Astrocyte of the spinal cord (primary cell): ENCODE data around the gene TLL2.

ENCODE experiments used
- DNase-seq: peaks from one replicate; pipeline ENCODE4 v3.0.0; 2011; ENCODE audit warnings: low read depth, low spot score
- H3K4me3 ChIP-seq: 2 replicates; pipeline ENCODE4 v1.5.1; 2011; ENCODE audit warnings: low read depth, mild to moderate bottlenecking, low read length, moderate library complexity
- in situ Hi-C: cut with HindIII; loops from 2 replicates; pipeline ENCODE4 v1.10.0; 2017; ENCODE audit warnings: low sequenced_read_pairs
- TF ChIP-seq, protein P1 (sequence below): IDR thresholded peaks from 2 replicates; pipeline ENCODE4 v1.5.1; 2012; ENCODE audit warnings: low read depth, mild to moderate bottlenecking, low read length, inconsistent platforms

The TLL2 gene

DNA sequence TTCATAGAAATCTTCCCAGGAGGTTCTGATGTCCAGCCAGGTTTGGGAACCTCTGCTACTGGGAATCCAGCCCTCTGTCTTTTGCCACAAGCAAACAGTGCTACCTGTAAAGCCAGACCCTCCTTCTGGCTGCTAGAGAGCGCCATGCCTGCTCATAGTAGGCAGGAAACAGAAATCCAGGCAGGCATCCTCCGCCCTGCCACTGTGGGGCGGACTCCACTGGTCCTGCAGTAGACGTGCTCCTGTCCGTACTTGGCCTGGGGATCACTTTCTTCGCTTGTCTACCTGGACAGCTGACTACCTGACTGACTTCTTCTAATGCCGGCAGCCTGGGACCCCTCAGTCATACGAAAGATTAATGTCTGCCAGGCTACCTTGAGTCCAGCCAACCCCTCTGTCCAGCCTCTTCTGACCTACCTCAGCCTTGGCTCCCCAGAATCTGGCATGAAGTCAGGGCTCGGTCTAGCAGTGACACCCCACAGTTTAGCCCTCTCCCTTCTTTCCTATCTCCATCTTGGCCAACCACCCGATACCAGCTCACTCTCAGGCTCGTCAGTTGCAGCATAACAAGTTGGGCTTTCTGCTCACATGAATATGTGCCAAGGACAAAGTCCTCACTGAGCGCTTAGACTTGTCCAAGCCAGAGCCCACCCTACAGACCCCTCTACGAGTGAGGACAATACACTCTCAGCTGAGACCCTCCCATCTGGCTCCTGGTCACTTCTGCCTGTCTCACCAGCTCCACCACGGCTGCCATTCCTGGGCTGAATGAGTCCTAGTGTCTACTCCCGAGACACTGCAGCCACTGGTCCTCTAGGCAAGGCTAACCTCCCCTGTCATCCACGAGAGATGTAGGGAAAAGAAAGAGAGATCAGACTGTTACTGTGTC lies 111.1 kb downstream of the TLL2 start:
- TF ChIP-seq, protein P1, sequence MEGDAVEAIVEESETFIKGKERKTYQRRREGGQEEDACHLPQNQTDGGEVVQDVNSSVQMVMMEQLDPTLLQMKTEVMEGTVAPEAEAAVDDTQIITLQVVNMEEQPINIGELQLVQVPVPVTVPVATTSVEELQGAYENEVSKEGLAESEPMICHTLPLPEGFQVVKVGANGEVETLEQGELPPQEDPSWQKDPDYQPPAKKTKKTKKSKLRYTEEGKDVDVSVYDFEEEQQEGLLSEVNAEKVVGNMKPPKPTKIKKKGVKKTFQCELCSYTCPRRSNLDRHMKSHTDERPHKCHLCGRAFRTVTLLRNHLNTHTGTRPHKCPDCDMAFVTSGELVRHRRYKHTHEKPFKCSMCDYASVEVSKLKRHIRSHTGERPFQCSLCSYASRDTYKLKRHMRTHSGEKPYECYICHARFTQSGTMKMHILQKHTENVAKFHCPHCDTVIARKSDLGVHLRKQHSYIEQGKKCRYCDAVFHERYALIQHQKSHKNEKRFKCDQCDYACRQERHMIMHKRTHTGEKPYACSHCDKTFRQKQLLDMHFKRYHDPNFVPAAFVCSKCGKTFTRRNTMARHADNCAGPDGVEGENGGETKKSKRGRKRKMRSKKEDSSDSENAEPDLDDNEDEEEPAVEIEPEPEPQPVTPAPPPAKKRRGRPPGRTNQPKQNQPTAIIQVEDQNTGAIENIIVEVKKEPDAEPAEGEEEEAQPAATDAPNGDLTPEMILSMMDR: no peak
- in situ Hi-C loops: no loop called here
- H3K4me3 ChIP-seq: no peak overlapping the region
- no peak for DNase-seq

DNA sequence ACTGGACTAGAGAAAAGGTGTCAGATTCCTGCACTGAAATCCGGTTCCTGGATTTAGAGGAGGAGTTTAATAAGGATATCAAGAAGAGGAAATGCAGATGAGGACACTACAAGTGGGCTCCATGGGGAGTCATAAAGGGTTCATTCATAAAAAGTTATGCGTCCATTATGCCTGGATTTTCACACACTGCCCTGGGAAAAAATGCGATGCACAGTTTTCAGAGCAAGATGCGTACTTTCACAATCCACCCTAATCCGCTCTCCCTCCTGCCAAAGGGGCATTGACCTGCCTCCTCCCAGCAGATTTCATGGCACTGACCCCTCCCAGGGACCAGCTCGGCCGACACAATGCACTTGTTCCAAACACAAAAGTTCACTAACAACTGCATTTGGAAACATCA lies 112.7 kb downstream of the TLL2 start:
- TF ChIP-seq, protein P1: no peak
- no peak for DNase-seq
- in situ Hi-C loops: no loop called here
- H3K4me3 ChIP-seq: no peak overlapping the region

DNA sequence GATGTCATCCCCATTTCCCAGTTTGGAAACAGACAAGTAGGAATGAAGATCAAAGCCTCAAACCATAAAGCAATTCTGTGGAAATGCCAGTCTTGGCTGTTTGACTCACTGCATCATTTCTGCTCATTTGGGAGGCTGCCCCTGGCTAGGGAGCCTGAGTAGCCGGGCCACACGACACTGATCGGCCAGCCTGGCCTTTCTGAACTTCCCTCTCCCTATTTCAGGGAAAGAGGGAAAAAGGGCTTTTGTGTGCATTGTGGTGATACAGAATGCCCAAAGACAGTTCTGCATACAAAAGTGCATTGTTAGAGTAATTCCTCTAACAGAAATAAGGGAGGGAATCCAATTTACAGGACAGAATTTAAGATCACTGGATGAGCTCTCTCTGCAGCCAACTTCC lies 113.3 kb downstream of the TLL2 start:
- TF ChIP-seq, protein P1: no peak
- no peak for DNase-seq
- H3K4me3 ChIP-seq: no peak overlapping the region
- in situ Hi-C loops: no loop called here

DNA sequence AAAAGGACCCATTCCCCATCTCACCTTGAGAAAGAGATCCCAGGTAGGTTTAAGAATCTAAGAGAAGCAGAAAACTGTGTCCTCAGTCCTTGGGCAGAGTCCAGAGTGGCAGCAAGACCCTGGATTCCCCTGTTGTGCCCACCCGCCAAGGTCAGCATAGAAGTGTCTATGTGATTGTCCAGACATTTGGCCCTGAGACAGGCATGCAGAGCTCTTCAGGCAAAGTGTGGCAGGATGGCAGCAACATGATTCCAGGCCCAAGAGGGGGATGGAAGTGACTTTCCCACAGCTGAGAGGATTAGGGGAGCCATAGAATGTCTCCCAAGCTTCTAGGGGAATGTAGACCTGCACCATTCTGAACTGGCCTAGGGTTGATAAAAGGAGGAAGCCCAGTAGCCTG lies 115.8 kb downstream of the TLL2 start:
- in situ Hi-C loops: no loop called here
- TF ChIP-seq, protein P1: no peak
- H3K4me3 ChIP-seq: no peak overlapping the region
- DNase-seq: no peak

DNA sequence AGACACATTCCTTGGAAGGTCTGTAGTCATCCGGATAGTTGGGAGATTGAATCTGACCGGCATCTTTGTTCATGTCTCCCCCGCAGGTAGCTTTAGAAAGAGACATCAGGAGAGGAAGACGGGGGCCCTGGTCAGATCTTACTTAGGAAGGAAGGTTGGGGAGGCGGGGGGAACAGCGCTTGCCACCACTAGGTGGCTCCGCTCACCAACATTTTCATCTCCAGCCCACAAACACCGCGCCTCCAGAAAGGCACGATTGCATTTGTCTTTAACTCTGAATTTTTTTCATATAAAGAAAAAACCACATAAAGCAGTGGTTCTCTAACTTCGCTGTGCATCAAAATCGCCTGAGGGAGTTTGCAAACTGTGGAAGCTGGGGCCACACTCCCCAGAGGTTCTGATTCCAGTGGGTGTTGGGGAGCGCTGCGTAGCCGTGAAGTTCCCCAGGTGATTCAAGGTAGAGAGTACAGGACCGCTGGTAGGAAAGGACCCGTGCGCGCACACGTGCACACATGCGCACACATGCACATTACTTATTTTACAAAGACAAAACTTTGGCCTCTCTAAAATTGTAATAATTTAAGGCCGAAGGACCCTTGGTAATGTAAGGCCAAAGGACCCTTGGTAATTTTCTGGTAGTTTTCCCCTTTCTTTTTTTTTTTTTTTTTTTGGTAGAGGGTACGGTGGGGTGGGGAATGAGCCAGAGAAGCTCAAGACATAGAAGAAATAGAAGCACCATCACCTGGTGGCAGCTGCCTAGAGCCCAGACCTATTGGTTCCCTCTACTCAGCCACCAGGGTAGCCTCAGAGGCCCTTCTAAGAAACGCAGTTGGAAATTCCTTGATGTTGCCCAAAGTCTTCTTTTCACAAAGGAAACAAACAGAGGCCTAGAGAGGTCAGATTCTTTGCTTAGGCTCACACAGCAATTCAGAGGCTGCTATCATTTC lies 117.5 kb downstream of the TLL2 start:
- H3K4me3 ChIP-seq: no peak overlapping the region
- TF ChIP-seq, protein P1: peak; percentile 91
- DNase-seq: peak; percentile 79
- in situ Hi-C loops: no loop called here

DNA sequence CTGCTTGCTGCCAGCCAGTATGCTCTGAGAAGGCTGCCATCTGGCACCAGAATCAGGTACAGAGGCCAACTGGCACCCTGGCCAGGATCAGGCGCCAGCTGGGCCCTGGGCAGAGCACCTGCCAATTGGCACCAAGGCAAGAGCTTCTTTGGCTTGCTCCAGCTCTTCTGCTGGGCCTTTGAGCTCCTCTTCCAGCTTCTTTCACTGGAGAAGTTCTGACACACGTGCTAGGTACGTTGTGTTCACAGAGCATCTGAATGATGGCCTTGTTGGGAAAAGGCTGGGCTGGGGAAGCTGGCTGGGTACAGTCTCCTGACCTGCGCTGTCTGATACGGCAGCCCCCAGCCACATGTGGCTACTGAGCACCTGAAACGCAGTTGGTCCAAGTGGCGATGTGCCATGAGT lies 123.3 kb downstream of the TLL2 start:
- TF ChIP-seq, protein P1: no peak
- H3K4me3 ChIP-seq: no peak overlapping the region
- DNase-seq: no peak
- in situ Hi-C loops: no loop called here
